ENCODE data around the gene C12orf56.

The C12orf56 gene

DNA sequence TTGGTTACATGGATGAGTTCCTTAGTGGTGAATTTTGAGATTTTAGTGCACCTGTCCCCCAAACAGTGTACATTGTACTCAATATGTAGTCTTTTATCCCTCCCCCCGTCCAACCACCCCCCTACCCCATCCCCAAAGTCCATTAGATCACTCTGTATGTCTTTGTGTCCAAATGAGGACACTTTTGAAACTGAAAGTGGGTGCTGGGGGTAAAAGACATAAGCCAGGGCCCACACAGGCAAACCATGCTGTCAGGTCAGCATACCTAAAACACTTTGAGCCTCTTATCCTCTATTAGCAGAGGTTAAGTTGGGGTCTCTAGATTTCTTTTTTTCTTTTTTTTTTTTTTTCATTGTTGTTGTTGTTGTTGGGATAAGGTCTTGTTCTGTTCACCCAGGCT is 137.2 kb downstream of the C12orf56 start:
- TF ChIP-seq, protein P1, sequence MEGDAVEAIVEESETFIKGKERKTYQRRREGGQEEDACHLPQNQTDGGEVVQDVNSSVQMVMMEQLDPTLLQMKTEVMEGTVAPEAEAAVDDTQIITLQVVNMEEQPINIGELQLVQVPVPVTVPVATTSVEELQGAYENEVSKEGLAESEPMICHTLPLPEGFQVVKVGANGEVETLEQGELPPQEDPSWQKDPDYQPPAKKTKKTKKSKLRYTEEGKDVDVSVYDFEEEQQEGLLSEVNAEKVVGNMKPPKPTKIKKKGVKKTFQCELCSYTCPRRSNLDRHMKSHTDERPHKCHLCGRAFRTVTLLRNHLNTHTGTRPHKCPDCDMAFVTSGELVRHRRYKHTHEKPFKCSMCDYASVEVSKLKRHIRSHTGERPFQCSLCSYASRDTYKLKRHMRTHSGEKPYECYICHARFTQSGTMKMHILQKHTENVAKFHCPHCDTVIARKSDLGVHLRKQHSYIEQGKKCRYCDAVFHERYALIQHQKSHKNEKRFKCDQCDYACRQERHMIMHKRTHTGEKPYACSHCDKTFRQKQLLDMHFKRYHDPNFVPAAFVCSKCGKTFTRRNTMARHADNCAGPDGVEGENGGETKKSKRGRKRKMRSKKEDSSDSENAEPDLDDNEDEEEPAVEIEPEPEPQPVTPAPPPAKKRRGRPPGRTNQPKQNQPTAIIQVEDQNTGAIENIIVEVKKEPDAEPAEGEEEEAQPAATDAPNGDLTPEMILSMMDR (IDR thresholded peaks at IDR 0.05; ENCODE audit: low read depth, low read length), result no peak
- no peak for DNase-seq (ENCODE audit: extremely low read depth, low read depth)

DNA sequence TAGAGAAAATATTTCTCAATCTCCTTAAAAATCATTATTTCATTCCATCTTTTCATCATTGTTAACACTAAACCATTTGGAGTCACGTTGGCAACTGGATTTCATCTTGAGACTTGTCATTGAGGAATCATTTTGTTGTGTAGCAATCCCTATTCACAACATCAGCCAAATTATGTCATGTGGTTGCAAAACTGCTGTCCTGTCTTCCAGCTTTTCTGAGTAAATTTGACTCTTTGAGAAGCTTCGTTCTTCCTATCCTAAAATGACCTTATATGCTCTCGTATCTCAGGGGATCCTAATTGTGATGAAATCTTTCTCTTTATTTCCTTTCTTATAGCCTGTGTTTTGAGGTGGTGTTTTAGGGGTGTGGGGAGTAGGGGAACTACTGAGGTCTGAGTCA is 137.9 kb downstream of the C12orf56 start:
- TF ChIP-seq, protein P1 (IDR thresholded peaks at IDR 0.05; ENCODE audit: low read depth, low read length), result no peak
- DNase-seq (ENCODE audit: extremely low read depth, low read depth), result peak; percentile 64

DNA sequence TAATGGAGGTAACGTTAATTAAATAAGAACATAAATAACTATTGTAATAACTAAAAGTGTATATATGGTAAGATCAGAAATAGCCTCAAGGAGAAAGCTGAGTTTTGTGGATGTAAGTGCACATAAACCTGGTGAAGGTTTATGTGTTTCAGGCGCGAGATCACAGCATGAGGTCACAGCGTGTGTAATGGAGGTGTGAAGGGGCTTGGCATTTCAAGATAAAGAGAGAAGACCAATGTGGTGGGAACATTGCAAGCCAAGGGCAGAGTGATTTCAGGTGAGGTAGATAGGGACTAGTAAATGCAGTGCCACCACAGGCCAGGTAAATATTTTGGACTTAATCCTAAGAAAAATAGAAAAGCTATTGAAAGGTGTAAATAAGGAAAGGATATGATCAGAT is 146.7 kb downstream of the C12orf56 start:
- no peak for DNase-seq (ENCODE audit: extremely low read depth, low read depth)
- TF ChIP-seq, protein P1 (IDR thresholded peaks at IDR 0.05; ENCODE audit: low read depth, low read length), result no peak

DNA sequence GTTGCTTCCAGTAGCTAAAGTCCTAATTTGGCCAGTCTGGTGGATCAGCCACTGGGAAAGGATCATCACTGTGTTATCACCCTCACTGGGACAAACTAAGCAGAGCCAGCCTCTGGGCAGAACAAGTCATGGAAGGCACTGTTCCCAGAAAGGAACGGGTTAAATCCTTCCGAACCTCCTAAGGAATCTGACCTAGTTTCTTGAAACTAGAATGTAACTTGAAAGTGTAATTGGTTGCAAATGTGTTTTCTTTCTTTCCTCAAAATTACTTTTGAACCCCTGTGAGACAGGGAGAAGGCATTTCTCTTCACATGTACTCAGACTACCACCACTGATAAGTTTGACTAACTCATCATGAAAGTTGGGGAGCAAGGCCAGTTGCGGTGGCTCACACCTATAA is 149.8 kb downstream of the C12orf56 start:
- DNase-seq (ENCODE audit: extremely low read depth, low read depth), result no peak
- TF ChIP-seq, protein P1 (IDR thresholded peaks at IDR 0.05; ENCODE audit: low read depth, low read length), result no peak

DNA sequence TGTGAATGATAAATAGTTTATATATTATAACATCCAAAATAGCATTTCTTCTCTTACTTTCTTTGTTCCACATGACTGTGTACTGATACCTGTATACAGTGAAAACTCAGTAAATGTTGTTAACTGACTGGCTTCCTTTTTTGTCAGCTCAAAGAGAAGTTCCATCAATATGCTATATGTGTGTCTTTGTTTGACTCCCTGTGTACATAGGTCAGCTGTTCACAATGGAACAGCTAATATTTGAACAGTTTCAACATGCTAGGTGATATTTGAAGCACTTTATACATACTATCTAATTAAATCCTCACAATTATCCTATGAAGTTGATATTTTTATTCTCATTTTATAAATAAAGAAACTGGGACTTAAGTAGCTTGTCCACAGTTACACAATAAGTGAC is 153.2 kb downstream of the C12orf56 start:
- TF ChIP-seq, protein P1 (IDR thresholded peaks at IDR 0.05; ENCODE audit: low read depth, low read length), result no peak
- DNase-seq (ENCODE audit: extremely low read depth, low read depth), result no peak

DNA sequence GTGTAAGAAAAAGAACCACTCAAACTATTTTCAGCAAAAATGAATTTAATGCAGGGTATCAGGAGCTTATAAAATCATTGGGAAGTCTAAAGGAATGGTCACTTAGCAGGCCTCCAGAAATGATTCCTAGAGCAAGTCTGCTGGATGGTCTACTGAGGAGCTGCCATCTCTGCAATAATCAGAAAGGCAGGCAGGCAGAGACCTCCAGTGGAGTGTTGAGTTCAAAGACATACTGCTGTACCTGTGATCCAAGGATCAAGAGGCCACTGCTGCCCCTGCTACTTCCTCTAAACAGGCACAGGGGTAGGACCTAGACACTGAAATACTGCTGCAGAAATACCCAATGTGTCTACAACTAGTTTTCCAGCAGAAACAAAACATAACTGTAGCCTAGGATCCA is 154.0 kb downstream of the C12orf56 start:
- no peak for DNase-seq (ENCODE audit: extremely low read depth, low read depth)
- TF ChIP-seq, protein P1 (IDR thresholded peaks at IDR 0.05; ENCODE audit: low read depth, low read length), result peak; percentile 7; the same call in 1 of the 2 replicates

DNA sequence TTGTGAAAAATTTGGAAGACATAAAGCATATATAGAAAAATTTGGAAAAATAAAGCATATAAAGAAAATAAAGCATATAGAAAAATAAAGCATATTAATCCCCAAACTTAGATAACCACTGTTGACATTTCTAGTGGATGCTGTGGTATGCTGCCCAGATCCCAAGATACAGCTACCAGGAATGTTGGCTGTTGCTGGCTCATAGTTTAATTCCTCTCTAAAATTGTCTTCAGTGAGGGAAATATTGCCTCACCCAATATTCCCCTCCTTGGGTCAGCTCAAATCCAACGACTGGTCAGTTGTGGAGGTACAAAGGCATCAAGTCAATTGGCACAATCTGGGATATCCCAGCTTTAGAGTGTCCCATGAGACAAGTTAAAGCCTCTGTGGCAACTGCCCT is 158.4 kb downstream of the C12orf56 start:
- TF ChIP-seq, protein P1 (IDR thresholded peaks at IDR 0.05; ENCODE audit: low read depth, low read length), result no peak
- no peak for DNase-seq (ENCODE audit: extremely low read depth, low read depth)
